ENCODE measurements around the gene ATP10A. TPM values are rescaled to one million over a fixed set of nuclear protein-coding genes. Genes with fewer than 3 reads are reported as not detected.
A peak's percentile ranks its signal among the peaks of the same experiment; 100 is the strongest.

ATP10A gene
- total RNA-seq, 1 donor from 2014 or later = 71.9 TPM

GRCh38 chr15:25803541-25803940, 59.6 kb downstream of the ATP10A start:
- no peak overlapping the region for H3K27ac Mint-ChIP-seq (ENCODE audit: unreplicated experiment)
- peaks cover 44% of the 10 kb centered on the region for H3K4me1 Mint-ChIP-seq (ENCODE audit: unreplicated experiment)
- no peaks in the 10 kb centered on the region for H3K27me3 Mint-ChIP-seq (ENCODE audit: unreplicated experiment)
- no peaks in the 10 kb centered on the region for H3K9me3 Mint-ChIP-seq (ENCODE audit: unreplicated experiment)
- TF ChIP-seq CTCF (IDR thresholded peaks at IDR 0.05) = no peak
- H3K36me3 Mint-ChIP-seq (ENCODE audit: unreplicated experiment) = peaks cover 8% of the 10 kb centered on the region
- H3K4me3 Mint-ChIP-seq (ENCODE audit: unreplicated experiment) = no peak overlapping the region
- peak; percentile 68 for DNase-seq (ENCODE audit: extremely low spot score, unreplicated experiment)

GRCh38 chr15:25803036-25803435, 60.1 kb downstream of the ATP10A start:
- DNase-seq (ENCODE audit: extremely low spot score, unreplicated experiment) = peak; percentile 60
- H3K9me3 Mint-ChIP-seq (ENCODE audit: unreplicated experiment) = no peaks in the 10 kb centered on the region
- H3K27ac Mint-ChIP-seq (ENCODE audit: unreplicated experiment) = no peak overlapping the region
- H3K36me3 Mint-ChIP-seq (ENCODE audit: unreplicated experiment) = peaks cover 8% of the 10 kb centered on the region
- no peaks in the 10 kb centered on the region for H3K27me3 Mint-ChIP-seq (ENCODE audit: unreplicated experiment)
- TF ChIP-seq CTCF (IDR thresholded peaks at IDR 0.05) = no peak
- no peak overlapping the region for H3K4me3 Mint-ChIP-seq (ENCODE audit: unreplicated experiment)
- H3K4me1 Mint-ChIP-seq (ENCODE audit: unreplicated experiment) = peaks cover 46% of the 10 kb centered on the region

- peak; percentile 67 for DNase-seq (ENCODE audit: extremely low spot score, unreplicated experiment)
- no peak for TF ChIP-seq CTCF (IDR thresholded peaks at IDR 0.05)
- no peaks in the 10 kb centered on the region for H3K9me3 Mint-ChIP-seq (ENCODE audit: unreplicated experiment)
- H3K4me3 Mint-ChIP-seq (ENCODE audit: unreplicated experiment) = no peak overlapping the region
- peaks cover 46% of the 10 kb centered on the region for H3K4me1 Mint-ChIP-seq (ENCODE audit: unreplicated experiment)
- H3K27ac Mint-ChIP-seq (ENCODE audit: unreplicated experiment) = no peak overlapping the region
- peaks cover 8% of the 10 kb centered on the region for H3K36me3 Mint-ChIP-seq (ENCODE audit: unreplicated experiment)
- no peaks in the 10 kb centered on the region for H3K27me3 Mint-ChIP-seq (ENCODE audit: unreplicated experiment)
These were observed 60.8 kb downstream of the ATP10A start for GRCh38 chr15:25802285-25802830.

- H3K4me3 Mint-ChIP-seq (ENCODE audit: unreplicated experiment) = no peak overlapping the region
- peak overlapping the region; percentile 49 for H3K27ac Mint-ChIP-seq (ENCODE audit: unreplicated experiment)
- H3K4me1 Mint-ChIP-seq (ENCODE audit: unreplicated experiment) = peaks cover 45% of the 10 kb centered on the region
- peak; percentile 42 for DNase-seq (ENCODE audit: extremely low spot score, unreplicated experiment)
- H3K36me3 Mint-ChIP-seq (ENCODE audit: unreplicated experiment) = peaks cover 7% of the 10 kb centered on the region
- no peak for TF ChIP-seq CTCF (IDR thresholded peaks at IDR 0.05)
- no peaks in the 10 kb centered on the region for H3K9me3 Mint-ChIP-seq (ENCODE audit: unreplicated experiment)
- no peaks in the 10 kb centered on the region for H3K27me3 Mint-ChIP-seq (ENCODE audit: unreplicated experiment)
These were observed 61.4 kb downstream of the ATP10A start for GRCh38 chr15:25801586-25802284.

GRCh38 chr15:25800761-25801515, 62.2 kb downstream of the ATP10A start:
- Mint-ChIP-seq H3K4me3 (ENCODE audit: unreplicated experiment) (no peak overlapping the region), H3K36me3 (ENCODE audit: unreplicated experiment) (peaks cover 5% of the 10 kb centered on the region), H3K4me1 (ENCODE audit: unreplicated experiment) (peaks cover 46% of the 10 kb centered on the region), H3K27ac (ENCODE audit: unreplicated experiment) (no peak overlapping the region), H3K9me3 (ENCODE audit: unreplicated experiment) (no peaks in the 10 kb centered on the region), H3K27me3 (ENCODE audit: unreplicated experiment) (no peaks in the 10 kb centered on the region)
- DNase-seq (ENCODE audit: extremely low spot score, unreplicated experiment) = peak; percentile 75
- no peak for TF ChIP-seq CTCF (IDR thresholded peaks at IDR 0.05)

Data from osteocyte (in vitro differentiated cells).